GM12875 (cell line): ENCODE data around the gene CTNND2.

Experiments used
- H3K4me3 ChIP-seq: one replicate; pipeline ENCODE4 v1.5.1; 2011; ENCODE audit warnings: low read depth, low read length, control low read depth
- TF ChIP-seq, protein P1 (sequence below): IDR thresholded peaks from 2 replicates; pipeline ENCODE4 v1.5.1; 2011; ENCODE audit warnings: low read depth, mild to moderate bottlenecking, control low read depth, inconsistent platforms, low read length, moderate library complexity, borderline replicate concordance; ENCODE audit not compliant: insufficient read depth

CTNND2 gene

DNA sequence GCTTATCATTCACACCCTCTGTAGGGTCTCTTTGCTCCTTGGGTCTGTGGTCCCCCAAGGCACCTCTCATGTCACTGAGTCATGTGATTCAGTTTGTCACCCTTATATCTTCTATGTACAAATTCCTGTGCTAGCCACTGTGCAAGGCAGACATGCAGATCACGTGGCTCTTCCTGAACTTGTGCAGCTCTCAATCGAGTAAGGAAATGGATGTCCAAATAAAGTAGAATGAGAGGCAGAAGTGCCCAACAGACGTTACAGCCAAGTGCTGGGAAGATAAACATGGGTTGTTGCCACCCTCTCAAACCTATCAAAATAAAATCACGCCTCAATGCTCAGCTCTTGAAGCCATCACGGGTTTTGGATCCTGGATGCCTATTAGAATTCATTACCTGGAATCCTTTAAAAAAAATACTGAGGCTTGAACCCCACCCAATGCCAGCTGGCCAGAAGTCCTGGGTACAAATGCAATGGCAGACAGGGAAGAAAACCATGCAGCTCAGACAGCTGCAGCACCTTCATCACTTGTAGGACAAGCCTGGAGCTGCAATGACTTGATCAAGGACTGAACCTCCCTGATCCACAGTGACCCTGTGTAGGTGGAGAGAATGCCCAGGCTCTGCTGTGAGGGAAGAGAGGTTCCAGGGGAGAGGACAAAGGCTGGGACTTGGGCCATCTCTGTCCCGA is 914.5 kb downstream of the CTNND2 start:
- no peak overlapping the region for H3K4me3 ChIP-seq
- TF ChIP-seq, protein P1, sequence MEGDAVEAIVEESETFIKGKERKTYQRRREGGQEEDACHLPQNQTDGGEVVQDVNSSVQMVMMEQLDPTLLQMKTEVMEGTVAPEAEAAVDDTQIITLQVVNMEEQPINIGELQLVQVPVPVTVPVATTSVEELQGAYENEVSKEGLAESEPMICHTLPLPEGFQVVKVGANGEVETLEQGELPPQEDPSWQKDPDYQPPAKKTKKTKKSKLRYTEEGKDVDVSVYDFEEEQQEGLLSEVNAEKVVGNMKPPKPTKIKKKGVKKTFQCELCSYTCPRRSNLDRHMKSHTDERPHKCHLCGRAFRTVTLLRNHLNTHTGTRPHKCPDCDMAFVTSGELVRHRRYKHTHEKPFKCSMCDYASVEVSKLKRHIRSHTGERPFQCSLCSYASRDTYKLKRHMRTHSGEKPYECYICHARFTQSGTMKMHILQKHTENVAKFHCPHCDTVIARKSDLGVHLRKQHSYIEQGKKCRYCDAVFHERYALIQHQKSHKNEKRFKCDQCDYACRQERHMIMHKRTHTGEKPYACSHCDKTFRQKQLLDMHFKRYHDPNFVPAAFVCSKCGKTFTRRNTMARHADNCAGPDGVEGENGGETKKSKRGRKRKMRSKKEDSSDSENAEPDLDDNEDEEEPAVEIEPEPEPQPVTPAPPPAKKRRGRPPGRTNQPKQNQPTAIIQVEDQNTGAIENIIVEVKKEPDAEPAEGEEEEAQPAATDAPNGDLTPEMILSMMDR = no peak

DNA sequence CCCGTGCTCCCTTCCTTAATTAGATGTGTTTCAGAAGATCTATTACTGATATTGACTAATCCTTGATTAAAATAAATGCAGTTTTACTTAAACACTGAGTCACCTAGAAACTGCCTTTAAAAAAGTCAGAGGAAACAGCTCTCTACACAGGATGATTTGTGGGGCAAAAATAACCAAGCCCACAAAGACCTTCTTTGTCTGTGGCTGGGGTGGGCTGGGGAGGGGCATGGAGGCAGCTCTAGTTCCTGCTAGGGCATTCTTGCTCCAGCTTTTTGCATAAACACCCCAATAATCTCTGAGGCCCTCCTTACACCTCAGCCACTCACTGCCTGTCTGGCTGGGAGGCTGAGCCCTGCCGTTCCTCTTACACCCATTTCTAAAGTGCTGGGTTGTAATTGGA is 915.6 kb downstream of the CTNND2 start:
- no peak overlapping the region for H3K4me3 ChIP-seq
- TF ChIP-seq, protein P1 = no peak

DNA sequence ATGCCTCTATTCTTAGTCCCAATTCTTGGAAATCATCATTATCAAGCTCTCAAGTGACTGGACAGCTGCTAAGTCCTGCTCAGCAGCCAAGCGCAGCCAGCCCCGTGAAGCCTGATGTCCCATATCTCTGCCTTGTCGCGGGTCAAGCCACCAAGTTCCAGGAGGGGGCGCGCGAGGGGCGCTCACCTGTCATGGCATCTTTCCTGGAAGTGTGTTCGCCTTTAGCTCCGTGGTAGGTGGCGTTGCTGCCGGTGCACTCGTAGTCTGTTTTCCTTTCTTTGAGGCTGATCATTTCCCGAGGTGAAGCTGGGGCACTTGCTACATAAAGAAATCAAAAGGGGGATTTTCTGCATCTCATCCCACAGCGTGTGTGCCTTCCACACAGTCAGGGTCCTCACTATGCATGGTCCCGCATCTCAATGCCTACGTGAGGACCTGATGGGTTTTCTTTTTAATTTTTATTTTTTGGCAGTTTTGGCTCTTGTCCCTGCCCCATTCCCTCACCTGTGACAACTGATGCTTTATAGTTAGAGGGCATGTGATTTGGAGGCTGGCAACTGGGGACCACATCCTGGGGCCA is 916.2 kb downstream of the CTNND2 start:
- no peak overlapping the region for H3K4me3 ChIP-seq
- TF ChIP-seq, protein P1 = peak; percentile 93

DNA sequence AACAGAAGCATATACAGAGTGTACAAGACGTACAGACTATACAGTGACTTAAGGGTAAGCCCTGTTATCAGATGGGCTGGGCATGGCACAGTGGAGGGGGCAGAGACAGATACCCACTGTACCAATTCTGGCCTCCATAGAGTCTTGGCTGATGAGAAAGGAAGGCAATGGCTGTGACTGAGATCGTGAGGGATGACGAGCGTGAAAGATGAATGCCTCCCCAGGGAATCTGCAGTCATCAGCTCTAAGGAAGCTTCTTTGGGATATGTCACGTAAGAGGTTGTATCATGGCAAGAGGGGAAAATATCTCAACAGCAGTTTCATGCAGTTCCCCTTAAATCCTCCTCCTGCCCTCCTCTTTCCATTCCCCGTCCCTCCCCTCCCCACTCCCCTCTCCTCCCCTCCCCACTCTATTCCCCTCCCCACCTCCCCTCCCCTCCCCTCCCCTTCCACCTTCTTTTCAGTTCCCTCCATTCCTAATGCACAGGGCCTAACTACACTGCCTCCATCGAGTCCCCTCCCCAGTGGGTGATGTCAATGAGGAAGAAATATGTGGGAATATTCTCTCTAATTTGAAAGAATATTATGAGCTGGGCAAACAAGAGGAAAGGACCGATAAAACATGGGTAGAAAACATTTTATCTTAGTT is 916.8 kb downstream of the CTNND2 start:
- TF ChIP-seq, protein P1 = no peak
- no peak overlapping the region for H3K4me3 ChIP-seq

DNA sequence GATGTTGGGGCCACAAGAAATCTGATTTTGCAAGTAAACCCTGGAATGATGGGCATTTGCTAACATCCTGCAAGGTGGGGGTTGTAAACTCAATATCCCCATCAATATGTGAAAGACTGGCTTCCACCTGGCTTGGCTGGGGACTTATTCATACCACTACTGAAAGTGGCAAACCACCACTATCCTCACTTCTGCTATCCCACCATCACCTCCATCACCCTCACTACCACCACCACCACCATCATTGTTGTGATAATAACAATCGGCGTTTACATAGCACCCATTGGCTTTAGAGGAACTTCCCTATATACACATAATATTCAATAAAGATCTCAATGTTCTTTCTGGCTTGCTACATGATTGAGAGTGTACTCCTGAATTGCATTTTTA is 918.5 kb downstream of the CTNND2 start:
- TF ChIP-seq, protein P1 = no peak
- no peak overlapping the region for H3K4me3 ChIP-seq

DNA sequence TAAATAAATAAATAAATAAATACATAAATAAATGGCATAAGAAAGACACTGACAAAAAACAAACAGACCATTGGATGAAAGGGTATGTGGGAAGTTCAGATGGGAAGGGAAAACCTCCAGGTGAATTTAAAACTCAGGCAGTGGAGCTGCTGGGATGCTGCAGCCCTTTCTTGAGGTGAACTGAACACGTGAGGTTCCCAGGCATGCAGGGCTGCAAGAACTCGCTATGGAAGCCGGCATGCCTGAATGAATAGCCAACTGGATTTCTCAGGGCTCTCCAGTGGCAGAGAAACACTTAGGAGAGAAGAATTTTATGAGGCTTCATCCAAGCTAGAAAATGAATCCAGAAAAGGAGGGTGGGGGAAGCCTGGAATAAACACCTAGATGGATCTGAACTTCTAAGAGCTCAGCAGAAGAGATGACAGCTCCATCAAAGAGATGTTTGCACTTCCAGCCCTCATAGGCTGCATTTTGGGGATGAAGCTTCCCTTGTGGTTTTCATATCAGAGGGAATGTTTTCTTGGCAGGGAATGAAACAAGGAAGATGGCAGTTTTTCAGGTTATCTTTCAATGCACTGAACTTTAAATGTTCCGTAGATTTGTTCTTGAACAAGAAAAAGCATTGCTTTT is 919.0 kb downstream of the CTNND2 start:
- H3K4me3 ChIP-seq = no peak overlapping the region
- TF ChIP-seq, protein P1 = no peak
